Measurements from ENCODE around the gene ZBTB12.

GRCh38 chr6:31876357-31876756, 25.5 kb downstream of the ZBTB12 start:
- TF ChIP-seq, protein P1, sequence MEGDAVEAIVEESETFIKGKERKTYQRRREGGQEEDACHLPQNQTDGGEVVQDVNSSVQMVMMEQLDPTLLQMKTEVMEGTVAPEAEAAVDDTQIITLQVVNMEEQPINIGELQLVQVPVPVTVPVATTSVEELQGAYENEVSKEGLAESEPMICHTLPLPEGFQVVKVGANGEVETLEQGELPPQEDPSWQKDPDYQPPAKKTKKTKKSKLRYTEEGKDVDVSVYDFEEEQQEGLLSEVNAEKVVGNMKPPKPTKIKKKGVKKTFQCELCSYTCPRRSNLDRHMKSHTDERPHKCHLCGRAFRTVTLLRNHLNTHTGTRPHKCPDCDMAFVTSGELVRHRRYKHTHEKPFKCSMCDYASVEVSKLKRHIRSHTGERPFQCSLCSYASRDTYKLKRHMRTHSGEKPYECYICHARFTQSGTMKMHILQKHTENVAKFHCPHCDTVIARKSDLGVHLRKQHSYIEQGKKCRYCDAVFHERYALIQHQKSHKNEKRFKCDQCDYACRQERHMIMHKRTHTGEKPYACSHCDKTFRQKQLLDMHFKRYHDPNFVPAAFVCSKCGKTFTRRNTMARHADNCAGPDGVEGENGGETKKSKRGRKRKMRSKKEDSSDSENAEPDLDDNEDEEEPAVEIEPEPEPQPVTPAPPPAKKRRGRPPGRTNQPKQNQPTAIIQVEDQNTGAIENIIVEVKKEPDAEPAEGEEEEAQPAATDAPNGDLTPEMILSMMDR (tag by site-specific recombination; IDR thresholded peaks at IDR 0.05): no peak
- no peak for TF ChIP-seq ZNF169 (tag by site-specific recombination; IDR thresholded peaks at IDR 0.05)
- TF ChIP-seq BCL11A (tag by site-specific recombination; IDR thresholded peaks at IDR 0.05; ENCODE audit: low read depth): no peak
- no peak for TF ChIP-seq ZEB2 (tag by site-specific recombination; IDR thresholded peaks at IDR 0.05)
- TF ChIP-seq ZNF701 (tag by site-specific recombination; IDR thresholded peaks at IDR 0.05): no peak
- no peak for TF ChIP-seq REST (tag by site-specific recombination; IDR thresholded peaks at IDR 0.05)
- TF ChIP-seq, protein P2, sequence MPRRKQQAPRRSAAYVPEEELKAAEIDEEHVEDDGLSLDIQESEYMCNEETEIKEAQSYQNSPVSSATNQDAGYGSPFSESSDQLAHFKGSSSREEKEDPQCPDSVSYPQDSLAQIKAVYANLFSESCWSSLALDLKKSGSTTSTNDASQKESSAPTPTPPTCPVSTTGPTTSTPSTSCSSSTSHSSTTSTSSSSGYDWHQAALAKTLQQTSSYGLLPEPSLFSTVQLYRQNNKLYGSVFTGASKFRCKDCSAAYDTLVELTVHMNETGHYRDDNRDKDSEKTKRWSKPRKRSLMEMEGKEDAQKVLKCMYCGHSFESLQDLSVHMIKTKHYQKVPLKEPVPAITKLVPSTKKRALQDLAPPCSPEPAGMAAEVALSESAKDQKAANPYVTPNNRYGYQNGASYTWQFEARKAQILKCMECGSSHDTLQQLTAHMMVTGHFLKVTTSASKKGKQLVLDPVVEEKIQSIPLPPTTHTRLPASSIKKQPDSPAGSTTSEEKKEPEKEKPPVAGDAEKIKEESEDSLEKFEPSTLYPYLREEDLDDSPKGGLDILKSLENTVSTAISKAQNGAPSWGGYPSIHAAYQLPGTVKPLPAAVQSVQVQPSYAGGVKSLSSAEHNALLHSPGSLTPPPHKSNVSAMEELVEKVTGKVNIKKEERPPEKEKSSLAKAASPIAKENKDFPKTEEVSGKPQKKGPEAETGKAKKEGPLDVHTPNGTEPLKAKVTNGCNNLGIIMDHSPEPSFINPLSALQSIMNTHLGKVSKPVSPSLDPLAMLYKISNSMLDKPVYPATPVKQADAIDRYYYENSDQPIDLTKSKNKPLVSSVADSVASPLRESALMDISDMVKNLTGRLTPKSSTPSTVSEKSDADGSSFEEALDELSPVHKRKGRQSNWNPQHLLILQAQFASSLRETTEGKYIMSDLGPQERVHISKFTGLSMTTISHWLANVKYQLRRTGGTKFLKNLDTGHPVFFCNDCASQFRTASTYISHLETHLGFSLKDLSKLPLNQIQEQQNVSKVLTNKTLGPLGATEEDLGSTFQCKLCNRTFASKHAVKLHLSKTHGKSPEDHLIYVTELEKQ (tag by site-specific recombination; IDR thresholded peaks at IDR 0.05; ENCODE audit: borderline replicate concordance): no peak
- no peak for TF ChIP-seq ZNF311 (tag by site-specific recombination; IDR thresholded peaks at IDR 0.05; ENCODE audit: borderline replicate concordance)
- TF ChIP-seq ZNF76 (tag by site-specific recombination; IDR thresholded peaks at IDR 0.05; ENCODE audit: borderline replicate concordance, low read depth): no peak
- TF ChIP-seq ZNF133 (tag by site-specific recombination; IDR thresholded peaks at IDR 0.05): no peak
- TF ChIP-seq ZNF416 (tag by site-specific recombination; IDR thresholded peaks at IDR 0.05): no peak
- TF ChIP-seq ZBTB21 (tag by site-specific recombination; IDR thresholded peaks at IDR 0.05): no peak
- TF ChIP-seq, protein P3, sequence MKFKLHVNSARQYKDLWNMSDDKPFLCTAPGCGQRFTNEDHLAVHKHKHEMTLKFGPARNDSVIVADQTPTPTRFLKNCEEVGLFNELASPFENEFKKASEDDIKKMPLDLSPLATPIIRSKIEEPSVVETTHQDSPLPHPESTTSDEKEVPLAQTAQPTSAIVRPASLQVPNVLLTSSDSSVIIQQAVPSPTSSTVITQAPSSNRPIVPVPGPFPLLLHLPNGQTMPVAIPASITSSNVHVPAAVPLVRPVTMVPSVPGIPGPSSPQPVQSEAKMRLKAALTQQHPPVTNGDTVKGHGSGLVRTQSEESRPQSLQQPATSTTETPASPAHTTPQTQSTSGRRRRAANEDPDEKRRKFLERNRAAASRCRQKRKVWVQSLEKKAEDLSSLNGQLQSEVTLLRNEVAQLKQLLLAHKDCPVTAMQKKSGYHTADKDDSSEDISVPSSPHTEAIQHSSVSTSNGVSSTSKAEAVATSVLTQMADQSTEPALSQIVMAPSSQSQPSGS (tag by site-specific recombination; IDR thresholded peaks at IDR 0.05; ENCODE audit: low read depth): no peak
- TF ChIP-seq SETDB1 (IDR thresholded peaks at IDR 0.05; ENCODE audit: insufficient read length, low read length): no peak
